HG02610 (cell line): ENCODE data around the gene HEXIM2.

Source experiments
- ATAC-seq: cut with Tn5 transposase; IDR thresholded peaks from one replicate; pipeline ENCODE4 v1.9.1; 2021; ENCODE audit warnings: mild to moderate bottlenecking, moderate library complexity; ENCODE audit not compliant: unreplicated experiment

Gene HEXIM2

GRCh38 chr17:45143767-45144198, 17.9 kb upstream of the HEXIM2 start:
- no peak for ATAC-seq

- ATAC-seq, result no peak
Measured at GRCh38 chr17:45144199-45145034, 17.3 kb upstream of the HEXIM2 start.

GRCh38 chr17:45145035-45145389, 16.7 kb upstream of the HEXIM2 start:
- no peak for ATAC-seq

DNA sequence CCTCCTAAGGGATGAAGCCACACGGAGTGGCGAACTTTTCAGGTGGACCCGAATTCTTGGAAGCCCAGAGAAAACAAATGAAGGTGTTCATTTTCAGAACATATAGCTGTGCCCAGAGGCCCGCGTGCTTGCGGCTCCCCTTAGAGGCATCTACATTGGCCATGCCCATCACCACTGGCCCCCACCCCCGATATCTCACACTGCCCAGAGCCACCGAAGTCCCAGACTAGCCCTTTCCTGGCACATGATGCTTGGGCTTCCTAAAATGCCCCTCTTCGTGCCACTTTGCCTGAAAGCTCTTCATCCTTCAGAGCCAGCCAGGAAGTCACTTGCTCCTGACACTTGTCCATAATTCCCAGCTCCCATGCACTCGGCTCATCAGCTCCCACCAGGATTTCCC, 15.5 kb upstream of the HEXIM2 start:
- no peak for ATAC-seq

DNA sequence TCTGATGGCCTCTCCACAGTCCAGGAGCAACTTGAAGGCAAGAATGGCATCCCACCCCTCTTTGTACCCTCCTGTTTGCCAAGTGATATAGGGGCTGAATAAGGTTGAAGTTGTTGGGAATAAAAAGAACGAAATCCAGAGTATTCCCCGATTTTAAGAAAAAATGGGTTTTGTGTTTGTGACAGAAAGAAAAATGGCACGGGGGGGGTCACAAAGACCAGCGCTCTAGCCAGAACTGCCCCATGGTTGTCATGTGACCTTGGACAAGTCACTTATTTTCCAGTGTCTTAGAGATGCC, 15.1 kb upstream of the HEXIM2 start:
- no peak for ATAC-seq

DNA sequence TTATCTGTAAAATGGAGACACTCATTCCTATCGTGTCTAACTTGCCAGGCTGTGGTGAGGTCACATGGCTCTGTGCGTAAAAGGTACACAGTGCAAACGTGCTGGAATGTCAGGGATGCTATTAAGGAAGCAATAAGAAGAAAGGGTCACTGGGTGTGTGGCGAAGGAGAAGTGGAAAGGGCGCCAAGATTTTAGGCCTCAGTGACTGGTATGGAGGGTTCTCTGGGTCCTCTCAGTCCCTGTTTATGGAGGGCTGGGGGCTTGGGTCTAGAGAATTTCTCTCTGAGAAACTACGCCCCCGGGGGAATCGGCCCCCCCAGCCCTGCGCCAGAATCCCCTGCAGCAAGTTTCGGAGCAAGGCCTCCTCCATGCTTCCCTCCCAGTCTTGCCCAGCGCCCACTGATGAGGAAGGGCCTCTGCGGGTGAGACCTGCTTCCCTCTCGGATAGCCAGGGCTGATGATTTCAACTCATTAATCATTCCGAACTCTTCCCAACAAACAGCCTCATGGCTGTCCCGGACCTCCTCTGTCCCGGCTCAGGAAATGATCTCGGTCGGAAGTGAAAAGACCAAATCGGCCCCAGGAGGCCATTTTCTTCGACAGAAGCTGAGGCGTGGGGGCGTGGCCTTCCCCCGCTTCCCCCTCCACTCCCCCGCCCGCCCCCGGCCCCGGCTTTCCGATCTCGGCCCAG, 14.6 kb upstream of the HEXIM2 start:
- no peak for ATAC-seq

GRCh38 chr17:45147581-45148182, 14.0 kb upstream of the HEXIM2 start:
- ATAC-seq, result no peak

- ATAC-seq, result peak; percentile 72
Measured at GRCh38 chr17:45148183-45149036, 13.3 kb upstream of the HEXIM2 start, which contains the start of gene HEXIM1. Gene HEXIM1, plus strand, starts transcription at chr17:45148475. Its CDS starts 716 bp downstream, at chr17:45149191.

- ATAC-seq, result peak; percentile 21
Measured at GRCh38 chr17:45149037-45149668, 12.5 kb upstream of the HEXIM2 start.

GRCh38 chr17:45149669-45150664, 11.7 kb upstream of the HEXIM2 start:
- no peak for ATAC-seq

- ATAC-seq, result no peak
Measured at GRCh38 chr17:45150911-45151809, 10.5 kb upstream of the HEXIM2 start.

- no peak for ATAC-seq
Measured at GRCh38 chr17:45155029-45155428, 6.6 kb upstream of the HEXIM2 start.

GRCh38 chr17:45155483-45155882, 6.2 kb upstream of the HEXIM2 start:
- ATAC-seq, result no peak

DNA sequence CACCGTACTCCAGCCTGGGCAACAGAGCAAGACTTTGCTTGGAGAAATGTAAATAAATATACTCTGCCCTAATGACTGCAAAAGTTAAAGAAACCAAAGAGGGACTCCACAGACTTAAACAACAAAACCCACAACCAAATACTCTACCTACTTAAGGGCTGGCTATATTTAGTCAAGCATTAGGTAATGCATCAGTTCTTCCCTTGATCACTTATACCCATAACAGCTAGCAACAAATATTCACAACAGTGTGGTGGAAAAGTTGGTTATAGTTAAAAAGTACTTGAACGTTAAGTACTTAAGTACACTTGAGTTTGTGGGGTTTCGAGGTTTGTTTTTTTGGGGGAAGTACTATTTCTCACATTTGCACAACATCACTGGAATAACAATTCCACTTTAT, 5.4 kb upstream of the HEXIM2 start:
- ATAC-seq, result no peak

DNA sequence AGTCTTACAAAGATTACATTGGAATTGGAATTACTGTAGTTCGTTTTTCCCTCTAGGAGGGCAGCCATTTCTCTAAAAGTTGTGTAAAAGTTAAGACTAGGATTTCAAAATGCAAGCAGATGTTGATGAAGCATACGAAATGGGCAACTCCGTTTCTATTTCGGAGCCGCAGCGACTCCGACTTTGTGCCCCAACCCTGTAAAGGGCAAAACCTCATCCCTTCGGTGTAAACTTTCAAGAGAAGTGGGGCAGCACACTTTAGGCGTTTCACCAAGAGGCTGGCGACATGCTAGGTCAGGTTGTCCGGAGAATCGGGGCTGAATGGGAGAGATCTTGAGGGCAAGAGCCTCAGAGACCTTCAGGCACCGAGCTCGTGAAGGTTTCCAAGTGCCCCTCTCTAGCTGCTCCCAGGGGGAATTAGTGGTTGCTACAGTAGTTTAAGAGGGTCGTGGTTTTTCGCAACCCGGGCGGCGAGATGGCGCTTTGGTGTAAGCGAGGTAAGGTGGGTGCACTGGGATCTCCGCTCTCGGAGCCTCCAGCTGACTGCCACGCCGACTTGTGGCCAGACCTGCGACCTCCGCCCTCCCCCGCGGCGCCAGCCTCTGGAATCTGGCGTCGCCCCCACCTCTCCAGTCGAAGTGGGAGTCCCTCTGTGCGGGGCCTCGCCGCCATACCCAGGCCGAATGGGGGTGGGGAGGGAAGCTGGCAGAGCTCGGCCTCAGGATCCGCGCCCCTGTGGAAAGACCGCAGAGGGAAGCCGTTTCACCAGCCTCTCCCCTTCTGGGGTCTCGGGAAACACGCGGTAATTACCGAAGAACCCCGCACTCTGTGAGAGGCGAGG, 1.0 kb upstream of the HEXIM2 start:
- peak; percentile 14 for ATAC-seq

DNA sequence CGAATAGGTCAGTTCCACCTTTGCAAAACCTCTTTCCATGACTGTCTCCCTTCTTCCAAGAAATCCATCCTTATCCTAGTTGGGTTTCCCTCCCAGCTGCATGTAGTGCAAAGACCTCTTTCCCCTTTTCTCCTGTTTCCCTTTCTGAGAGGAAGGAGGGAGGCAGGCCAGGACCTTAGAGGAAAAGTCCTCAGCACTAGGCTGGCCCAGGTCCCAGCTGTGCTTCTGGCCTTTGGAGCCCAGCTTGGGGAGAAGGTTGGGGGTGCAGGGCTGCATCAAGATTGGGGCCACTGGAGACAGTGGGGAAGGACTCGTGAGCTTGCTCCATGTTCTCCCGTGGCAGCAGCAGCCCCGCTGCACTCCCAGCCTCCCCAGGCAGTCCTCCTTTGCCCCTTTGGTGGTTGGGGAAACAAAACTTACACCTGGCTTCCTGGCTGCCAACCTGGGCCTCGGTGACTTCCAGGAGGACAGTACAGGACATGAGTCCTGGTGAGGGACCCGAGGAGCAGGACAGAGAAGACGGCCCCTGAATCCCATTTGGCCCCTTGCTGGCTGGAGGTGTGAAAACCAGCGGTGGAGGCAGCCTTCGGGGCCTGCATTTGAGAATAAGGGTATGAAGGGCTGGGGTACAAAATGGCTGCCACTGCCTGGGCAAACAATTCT, 481 bp downstream of the HEXIM2 start:
- ATAC-seq, result no peak

DNA sequence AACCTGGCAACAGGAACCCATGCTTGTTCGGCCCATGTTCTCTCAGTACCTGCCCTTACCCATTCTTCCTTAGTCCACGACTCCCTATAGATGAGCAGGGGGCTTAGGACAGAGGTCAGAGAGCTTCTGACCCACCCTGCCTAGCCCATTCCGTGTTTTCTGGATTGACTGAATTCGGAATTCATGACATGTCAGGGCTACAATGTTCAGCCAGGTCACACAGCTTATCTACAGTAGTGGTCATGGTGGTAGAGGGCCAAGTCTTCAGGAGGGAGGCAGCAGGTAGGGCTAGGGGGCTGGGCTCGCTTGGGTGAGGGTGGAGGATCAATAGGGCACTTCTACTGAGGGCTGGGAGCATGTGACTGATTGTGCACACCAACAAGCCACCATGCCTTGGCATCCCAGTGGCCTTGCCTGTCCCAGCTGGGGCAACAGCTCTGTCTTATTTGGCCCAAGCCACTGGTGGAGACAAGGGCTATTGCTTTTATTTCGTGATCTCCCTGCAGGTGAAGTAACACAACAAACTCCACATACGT, 3.1 kb downstream of the HEXIM2 start:
- ATAC-seq, result no peak
